Type B pancreatic cell (in vitro differentiated cells): ENCODE data around the gene CR1. TPM values are rescaled to one million over a fixed set of nuclear protein-coding genes. Genes with fewer than 3 reads are reported as not detected.
"Not testable (repeated sequence)": the region's sequence is repeated elsewhere in the genome, so short reads cannot be mapped to it uniquely, and the experiment has no call there.

Experiments used
- DNase-seq: peaks from one replicate; pipeline ENCODE4 v3.0.0; 2021; ENCODE audit warnings: mixed read lengths; ENCODE audit not compliant: unreplicated experiment; ENCODE audit errors: extremely low spot score
- H3K27ac Mint-ChIP-seq: 2 replicates; pipeline ENCODE4 v1.8.0; 2021; ENCODE audit warnings: mild to moderate bottlenecking, mixed read lengths
- H3K27me3 Mint-ChIP-seq: 2 replicates; pipeline ENCODE4 v1.8.0; 2021; ENCODE audit warnings: mixed read lengths
- H3K36me3 Mint-ChIP-seq: 2 replicates; pipeline ENCODE4 v1.8.0; 2021; ENCODE audit warnings: mixed read lengths
- H3K4me1 Mint-ChIP-seq: one replicate; pipeline ENCODE4 v1.8.0; 2021; ENCODE audit warnings: mixed read lengths; ENCODE audit not compliant: unreplicated experiment
- H3K4me3 Mint-ChIP-seq: 2 replicates; pipeline ENCODE4 v1.8.0; 2021; ENCODE audit warnings: mild to moderate bottlenecking, mixed read lengths
- H3K9me3 Mint-ChIP-seq: 2 replicates; pipeline ENCODE4 v1.8.0; 2021; ENCODE audit warnings: mixed read lengths
- CTCF ChIP-seq: fragments of 200-600 bp; sonication (generic); conservative IDR thresholded peaks from 2 replicates; pipeline ENCODE4 v1.5.0; 2021; ENCODE audit warnings: antibody characterized with exemption, mild to moderate bottlenecking
- total RNA-seq: library from RNA; stranded (reverse); gene quantifications from 2 replicates; pipeline ENCODE4 v1.2.1, GENCODE V29; 2021; ENCODE audit warnings: low replicate concordance

The CR1 gene
- total RNA-seq, 1 donor from 2014 or later = 0.56 TPM

DNA sequence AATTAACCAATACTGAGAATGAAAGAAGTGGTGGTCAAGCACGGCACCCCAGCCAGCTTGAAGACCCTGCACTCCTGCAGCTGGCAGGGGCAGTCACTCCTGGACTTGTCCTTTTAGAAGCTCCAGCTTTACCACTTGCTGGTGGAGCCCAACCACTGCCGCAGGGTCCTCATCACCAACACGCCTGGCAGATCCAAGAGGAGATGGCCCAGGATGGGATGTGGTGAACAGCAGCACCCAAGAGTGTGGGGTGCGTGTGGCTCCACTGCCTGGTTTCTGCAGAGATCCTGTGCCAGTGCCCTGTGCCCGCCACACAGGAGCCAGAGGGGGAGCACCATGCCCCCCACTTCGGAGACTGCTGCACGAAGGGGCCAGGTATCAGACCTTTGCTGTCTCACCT, 162.5 kb downstream of the CR1 start:
- H3K27me3 Mint-ChIP-seq = no peaks in the 10 kb centered on the region
- no peaks in the 10 kb centered on the region for H3K36me3 Mint-ChIP-seq
- no peak for DNase-seq
- no peak overlapping the region for H3K27ac Mint-ChIP-seq
- no peak for TF ChIP-seq CTCF
- H3K4me3 Mint-ChIP-seq = no peak overlapping the region
- H3K9me3 Mint-ChIP-seq = no peaks in the 10 kb centered on the region
- no peaks in the 10 kb centered on the region for H3K4me1 Mint-ChIP-seq

GRCh38 chr1:207658904-207659485, 163.0 kb downstream of the CR1 start:
- Mint-ChIP-seq H3K27ac (no peak overlapping the region), H3K4me3 (no peak overlapping the region), H3K27me3 (peaks cover 2% of the 10 kb centered on the region), H3K4me1 (no peaks in the 10 kb centered on the region), H3K9me3 (no peaks in the 10 kb centered on the region), H3K36me3 (no peaks in the 10 kb centered on the region)
- no peak for TF ChIP-seq CTCF
- DNase-seq = no peak

- Mint-ChIP-seq H3K27me3 (peaks cover 5% of the 10 kb centered on the region), H3K9me3 (no peaks in the 10 kb centered on the region), H3K36me3 (no peaks in the 10 kb centered on the region), H3K27ac (no peak overlapping the region), H3K4me3 (no peak overlapping the region), H3K4me1 (no peaks in the 10 kb centered on the region)
- TF ChIP-seq CTCF = no peak
- no peak for DNase-seq
Measured at GRCh38 chr1:207659545-207660153, 163.7 kb downstream of the CR1 start.

DNA sequence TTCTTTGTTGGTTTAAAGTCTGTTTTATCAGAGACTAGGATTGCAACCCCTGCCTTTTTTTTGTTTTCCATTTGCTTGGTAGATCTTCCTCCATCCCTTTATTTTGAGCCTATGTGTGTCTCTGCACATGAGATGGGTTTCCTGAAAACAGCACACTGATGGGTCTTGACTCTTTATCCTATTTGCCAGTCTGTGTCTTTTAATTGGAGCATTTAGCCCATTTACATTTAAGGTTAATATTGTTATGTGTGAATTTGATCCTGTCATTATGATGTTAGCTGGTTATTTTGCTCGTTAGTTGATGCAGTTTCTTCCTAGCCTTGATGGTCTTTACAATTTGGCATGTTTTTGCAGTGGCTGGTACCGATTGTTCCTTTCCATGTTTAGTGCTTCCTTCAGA, 165.5 kb downstream of the CR1 start:
- not testable (repeated sequence) for H3K27ac Mint-ChIP-seq, H3K4me3 Mint-ChIP-seq, H3K4me1 Mint-ChIP-seq, H3K36me3 Mint-ChIP-seq, H3K9me3 Mint-ChIP-seq, DNase-seq
- H3K27me3 Mint-ChIP-seq = peaks cover 12% of the 10 kb centered on the region

- no peak for DNase-seq
- TF ChIP-seq CTCF = no peak
- Mint-ChIP-seq H3K36me3 (no peaks in the 10 kb centered on the region), H3K4me3 (no peak overlapping the region), H3K4me1 (no peaks in the 10 kb centered on the region), H3K9me3 (peaks cover 17% of the 10 kb centered on the region), H3K27ac (no peak overlapping the region), H3K27me3 (peaks cover 59% of the 10 kb centered on the region)
Measured at GRCh38 chr1:207666342-207666741, 170.4 kb downstream of the CR1 start.

DNA sequence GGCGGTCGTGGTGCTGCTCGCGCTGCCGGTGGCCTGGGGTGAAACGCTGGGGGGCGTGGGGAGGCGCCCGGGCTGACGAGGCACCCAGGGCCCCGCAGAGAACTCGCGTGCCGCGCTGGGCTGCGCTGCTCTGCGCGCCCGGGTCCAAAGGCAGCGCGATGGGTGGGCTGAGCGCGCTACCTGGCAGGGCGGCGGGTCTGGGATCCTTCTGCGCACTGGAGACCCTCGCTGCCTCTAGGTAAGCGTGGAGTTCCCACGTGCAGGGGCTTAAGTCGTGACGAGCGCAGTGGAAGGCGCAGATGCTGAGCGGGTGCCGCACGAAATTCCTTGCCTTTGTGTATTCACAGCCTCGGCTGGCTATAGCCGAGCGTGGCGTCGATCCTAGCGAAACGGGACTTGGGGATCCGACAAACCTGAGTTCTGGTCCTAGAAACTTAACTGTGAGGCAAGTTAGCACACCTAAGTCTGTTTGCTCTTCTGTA, 173.6 kb downstream of the CR1 start:
- Mint-ChIP-seq H3K27me3 (peaks cover 73% of the 10 kb centered on the region), H3K27ac (no peak overlapping the region), H3K36me3 (no peaks in the 10 kb centered on the region), H3K4me3 (peak overlapping the region; percentile 35), H3K4me1 (no peaks in the 10 kb centered on the region), H3K9me3 (peaks cover 17% of the 10 kb centered on the region)
- no peak for TF ChIP-seq CTCF
- DNase-seq = no peak
